ENCODE results near the gene ACSL4. TPM values are rescaled to one million over a fixed set of nuclear protein-coding genes. Genes with fewer than 3 reads are reported as not detected.
"Not testable (repeated sequence)": the region's sequence is repeated elsewhere in the genome, so short reads cannot be mapped to it uniquely, and the experiment has no call there.

ACSL4 gene
- total and polyA plus RNA-seq, 9 donors = 14.4 to 26.3 (median 20.9) TPM

DNA sequence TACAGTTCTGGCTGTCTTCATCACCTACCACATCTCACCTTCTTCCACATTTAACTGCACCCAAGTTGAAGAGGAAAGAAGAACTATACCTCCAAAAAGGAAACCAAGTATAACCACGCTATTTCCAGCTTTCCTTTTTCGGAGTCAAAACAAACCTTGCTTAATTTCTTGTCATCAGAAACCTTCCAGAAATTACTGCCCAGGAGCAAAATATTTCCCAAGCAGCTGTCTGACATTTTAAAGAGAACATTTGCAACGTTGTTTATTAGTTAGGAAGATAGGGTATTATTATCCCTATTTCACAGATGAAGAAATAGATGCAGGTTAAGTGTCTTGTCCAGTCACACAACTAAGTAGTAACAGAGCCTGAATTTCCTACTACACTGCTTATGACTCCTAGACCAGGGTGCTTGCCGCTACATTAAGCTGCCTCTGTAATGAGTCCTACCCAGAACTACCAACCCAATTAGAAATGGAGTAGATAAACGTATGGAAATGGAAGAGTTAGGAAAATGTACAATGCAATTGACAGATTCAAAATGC lies 2.2 kb upstream of the ACSL4 start:
- H3K4me1 ChIP-seq (ENCODE audit: control insufficient read depth, insufficient read depth, low read length) = peaks cover 3% of the 10 kb centered on the region
- peaks cover 12% of the 10 kb centered on the region for H3K27me3 ChIP-seq (ENCODE audit: control insufficient read depth, insufficient read depth, low read length)
- H3K4me3 ChIP-seq (ENCODE audit: low read length) = no peak overlapping the region
- H3K27ac ChIP-seq (ENCODE audit: low read length) = no peak overlapping the region
- H3K36me3 ChIP-seq (ENCODE audit: control insufficient read depth, insufficient read depth, low read length) = no peaks in the 10 kb centered on the region
- DNase-seq = no peak
- no CpG with 5 or more reads among the region's 5 CpGs for WGBS (ENCODE audit: insufficient coverage)
- no peaks in the 10 kb centered on the region for H3K9me3 ChIP-seq (replicated peaks; ENCODE audit: control insufficient read depth, low read depth, low read length)

GRCh38 chrX:109733613-109734083 lies 591 bp upstream of the ACSL4 start:
- Histone ChIP-seq H3K27ac (ENCODE audit: low read length) (peak overlapping the region; percentile 82), H3K36me3 (ENCODE audit: control insufficient read depth, insufficient read depth, low read length) (no peaks in the 10 kb centered on the region), H3K4me3 (ENCODE audit: low read length) (peak overlapping the region; percentile 61), H3K4me1 (ENCODE audit: control insufficient read depth, insufficient read depth, low read length) (peaks cover 3% of the 10 kb centered on the region), H3K9me3 (replicated peaks; ENCODE audit: control insufficient read depth, low read depth, low read length) (no peaks in the 10 kb centered on the region), H3K27me3 (ENCODE audit: control insufficient read depth, insufficient read depth, low read length) (peaks cover 9% of the 10 kb centered on the region)
- WGBS (ENCODE audit: insufficient coverage) = 35% methylated on average over 15 of the region's 15 CpGs
- no peak for DNase-seq

- Histone ChIP-seq H3K4me1 (ENCODE audit: control insufficient read depth, insufficient read depth, low read length) (peaks cover 3% of the 10 kb centered on the region), H3K9me3 (replicated peaks; ENCODE audit: control insufficient read depth, low read depth, low read length) (no peaks in the 10 kb centered on the region), H3K36me3 (ENCODE audit: control insufficient read depth, insufficient read depth, low read length) (no peaks in the 10 kb centered on the region), H3K27ac (ENCODE audit: low read length) (peak overlapping the region; percentile 74), H3K4me3 (ENCODE audit: low read length) (peak overlapping the region; percentile 82), H3K27me3 (ENCODE audit: control insufficient read depth, insufficient read depth, low read length) (peaks cover 9% of the 10 kb centered on the region)
- 40% methylated on average over 11 of the region's 21 CpGs for WGBS (ENCODE audit: insufficient coverage)
- DNase-seq = peak; percentile 30
These were observed 848 bp downstream of the ACSL4 start for GRCh38 chrX:109732017-109732801.

DNA sequence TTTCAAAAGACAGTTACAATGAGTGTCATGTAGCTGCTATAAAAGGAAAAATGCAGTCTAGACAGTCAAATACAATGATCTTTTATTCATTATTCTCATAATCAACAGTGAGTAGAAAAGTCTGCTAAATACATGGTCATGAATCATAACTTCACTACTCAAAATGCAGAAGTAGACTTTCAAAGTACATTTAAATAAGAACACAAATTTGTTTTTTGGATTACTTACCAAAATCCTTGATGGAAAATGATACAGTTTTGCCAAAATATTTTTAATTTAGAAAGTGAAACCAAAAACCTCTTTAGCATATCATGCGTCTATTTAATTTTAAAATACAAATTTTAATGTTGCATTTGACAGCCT lies 4.9 kb downstream of the ACSL4 start:
- DNase-seq = peak; percentile 8
- Histone ChIP-seq H3K27ac (ENCODE audit: low read length) (no peak overlapping the region), H3K27me3 (ENCODE audit: control insufficient read depth, insufficient read depth, low read length) (peaks cover 7% of the 10 kb centered on the region), H3K4me1 (ENCODE audit: control insufficient read depth, insufficient read depth, low read length) (no peaks in the 10 kb centered on the region), H3K36me3 (ENCODE audit: control insufficient read depth, insufficient read depth, low read length) (no peaks in the 10 kb centered on the region), H3K4me3 (ENCODE audit: low read length) (no peak overlapping the region), H3K9me3 (replicated peaks; ENCODE audit: control insufficient read depth, low read depth, low read length) (no peaks in the 10 kb centered on the region)
- WGBS (ENCODE audit: insufficient coverage) = no CpG with 5 or more reads among the region's 1 CpG

GRCh38 chrX:109724971-109725370 lies 8.1 kb downstream of the ACSL4 start:
- not testable (repeated sequence) for DNase-seq; H3K9me3 ChIP-seq (replicated peaks; ENCODE audit: control insufficient read depth, low read depth, low read length); H3K27me3 ChIP-seq (ENCODE audit: control insufficient read depth, insufficient read depth, low read length); H3K4me3 ChIP-seq (ENCODE audit: low read length); H3K36me3 ChIP-seq (ENCODE audit: control insufficient read depth, insufficient read depth, low read length); H3K4me1 ChIP-seq (ENCODE audit: control insufficient read depth, insufficient read depth, low read length); H3K27ac ChIP-seq (ENCODE audit: low read length)
- no CpG with 5 or more reads among the region's 1 CpG for WGBS (ENCODE audit: insufficient coverage)

- WGBS (ENCODE audit: insufficient coverage) = no CpG with 5 or more reads among the region's 2 CpGs
These were observed 12.1 kb downstream of the ACSL4 start for GRCh38 chrX:109720947-109721346.

GRCh38 chrX:109719264-109719663 lies 13.8 kb downstream of the ACSL4 start:
- H3K36me3 ChIP-seq (ENCODE audit: control insufficient read depth, insufficient read depth, low read length) = no peaks in the 10 kb centered on the region
- H3K4me1 ChIP-seq (ENCODE audit: control insufficient read depth, insufficient read depth, low read length) = no peaks in the 10 kb centered on the region
- no peaks in the 10 kb centered on the region for H3K9me3 ChIP-seq (replicated peaks; ENCODE audit: control insufficient read depth, low read depth, low read length)
- H3K27me3 ChIP-seq (ENCODE audit: control insufficient read depth, insufficient read depth, low read length) = peaks cover 4% of the 10 kb centered on the region
- no peak overlapping the region for H3K27ac ChIP-seq (ENCODE audit: low read length)
- H3K4me3 ChIP-seq (ENCODE audit: low read length) = no peak overlapping the region
- WGBS (ENCODE audit: insufficient coverage) = no CpG with 5 or more reads among the region's 2 CpGs
- no peak for DNase-seq

More at GRCh38 chrX:109720947-109721346, 12.1 kb downstream of the ACSL4 start:
- Histone ChIP-seq H3K4me3 (ENCODE audit: low read length) (no peak overlapping the region), H3K36me3 (ENCODE audit: control insufficient read depth, insufficient read depth, low read length) (no peaks in the 10 kb centered on the region), H3K4me1 (ENCODE audit: control insufficient read depth, insufficient read depth, low read length) (no peaks in the 10 kb centered on the region), H3K9me3 (replicated peaks; ENCODE audit: control insufficient read depth, low read depth, low read length) (no peaks in the 10 kb centered on the region), H3K27ac (ENCODE audit: low read length) (no peak overlapping the region), H3K27me3 (ENCODE audit: control insufficient read depth, insufficient read depth, low read length) (peaks cover 4% of the 10 kb centered on the region)
- DNase-seq = peak; percentile 42

DNA sequence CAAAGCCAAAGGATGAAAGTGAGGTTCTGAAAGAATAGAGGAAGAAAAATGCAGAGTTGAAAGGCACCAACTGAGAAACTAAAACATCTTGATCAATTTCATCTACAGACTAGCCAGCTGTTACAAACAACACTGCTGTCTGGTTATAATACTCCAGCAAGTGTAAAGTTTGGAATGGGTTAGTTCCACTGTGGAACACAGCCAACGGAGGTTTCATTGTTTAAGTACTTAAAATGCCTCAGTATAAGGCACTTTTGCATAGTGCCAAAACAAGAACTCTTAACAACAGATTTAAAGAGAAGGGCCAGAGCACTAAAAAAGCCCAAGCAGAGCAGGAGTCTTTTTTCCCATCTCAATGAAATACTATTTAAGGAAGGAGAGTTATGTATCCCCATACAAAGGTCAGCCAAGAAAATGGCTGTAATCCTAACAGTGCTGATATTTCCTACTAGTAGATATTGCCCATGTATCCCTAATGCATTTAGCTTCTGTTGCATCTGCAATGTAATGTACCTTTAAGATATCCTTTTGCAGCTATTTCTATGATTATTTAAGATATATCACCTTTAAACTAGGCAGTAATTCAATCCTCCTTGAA lies 16.5 kb downstream of the ACSL4 start:
- no peaks in the 10 kb centered on the region for H3K36me3 ChIP-seq (ENCODE audit: control insufficient read depth, insufficient read depth, low read length)
- DNase-seq = peak; percentile 20
- WGBS (ENCODE audit: insufficient coverage) = no CpG with 5 or more reads among the region's 1 CpG

GRCh38 chrX:109714340-109714958 lies 18.6 kb downstream of the ACSL4 start:
- WGBS (ENCODE audit: insufficient coverage) = no CpG with 5 or more reads among the region's 1 CpG
- DNase-seq = no peak
- H3K9me3 ChIP-seq (replicated peaks; ENCODE audit: control insufficient read depth, low read depth, low read length) = no peaks in the 10 kb centered on the region
- H3K4me1 ChIP-seq (ENCODE audit: control insufficient read depth, insufficient read depth, low read length) = no peaks in the 10 kb centered on the region
- no peak overlapping the region for H3K27ac ChIP-seq (ENCODE audit: low read length)
- no peak overlapping the region for H3K4me3 ChIP-seq (ENCODE audit: low read length)
- H3K36me3 ChIP-seq (ENCODE audit: control insufficient read depth, insufficient read depth, low read length) = no peaks in the 10 kb centered on the region
- peaks cover 7% of the 10 kb centered on the region for H3K27me3 ChIP-seq (ENCODE audit: control insufficient read depth, insufficient read depth, low read length)

More for the DNA sequence above, 16.5 kb downstream of the ACSL4 start:
- H3K27me3 ChIP-seq (ENCODE audit: control insufficient read depth, insufficient read depth, low read length) = peaks cover 7% of the 10 kb centered on the region
- no peaks in the 10 kb centered on the region for H3K9me3 ChIP-seq (replicated peaks; ENCODE audit: control insufficient read depth, low read depth, low read length)
- no peak overlapping the region for H3K27ac ChIP-seq (ENCODE audit: low read length)
- H3K4me3 ChIP-seq (ENCODE audit: low read length) = no peak overlapping the region
- no peaks in the 10 kb centered on the region for H3K4me1 ChIP-seq (ENCODE audit: control insufficient read depth, insufficient read depth, low read length)

GRCh38 chrX:109710181-109710580 lies 22.9 kb downstream of the ACSL4 start:
- H3K4me1 ChIP-seq (ENCODE audit: control insufficient read depth, insufficient read depth, low read length) = no peaks in the 10 kb centered on the region
- H3K4me3 ChIP-seq (ENCODE audit: low read length) = no peak overlapping the region
- H3K36me3 ChIP-seq (ENCODE audit: control insufficient read depth, insufficient read depth, low read length) = no peaks in the 10 kb centered on the region
- H3K27me3 ChIP-seq (ENCODE audit: control insufficient read depth, insufficient read depth, low read length) = peaks cover 8% of the 10 kb centered on the region
- 63% methylated on average over 2 of the region's 2 CpGs for WGBS (ENCODE audit: insufficient coverage)
- H3K9me3 ChIP-seq (replicated peaks; ENCODE audit: control insufficient read depth, low read depth, low read length) = no peaks in the 10 kb centered on the region
- DNase-seq = peak; percentile 5
- no peak overlapping the region for H3K27ac ChIP-seq (ENCODE audit: low read length)

All from muscle of leg (tissue), 11 donors.